Adrenal gland (tissue), 12 donors: ENCODE measurements around the gene QSOX1. TPM values are rescaled to one million over a fixed set of nuclear protein-coding genes. Genes with fewer than 3 reads are reported as not detected.

Source experiments
- DNase-seq, 7 donors: peaks; one replicate each; pipeline ENCODE4 v3.0.0-alpha.2; 2019 to 2020
- H3K27ac ChIP-seq, 5 donors: fragments of 200-600 bp; sonication (generic) in 4 of 5; 1 replicate in 3 of 5; 2 replicates in 2 of 5; pipeline versions ENCODE4 v1.5.1 to v1.8.0; 2016 to 2020; ENCODE audit warnings: mild to moderate bottlenecking in 1 of 5
- H3K27me3 ChIP-seq: fragments of 200-600 bp; 2 replicates; pipeline ENCODE4 v1.8.0; 2021
- H3K36me3 ChIP-seq, 2 donors: fragments of 200-600 bp; replicated peaks in 1 of 2; 1 replicate in 1 of 2; 2 replicates in 1 of 2; pipeline versions ENCODE4 v1.5.1 to v1.8.0; 2018 to 2022
- H3K4me1 ChIP-seq, 2 donors: fragments of 200-600 bp; replicated peaks in 1 of 2; 1 replicate in 1 of 2; 2 replicates in 1 of 2; pipeline versions ENCODE4 v1.5.1 to v1.8.0; 2018 to 2021
- H3K4me3 ChIP-seq, 4 donors: fragments of 200-600 bp; sonication (generic) in 3 of 4; one replicate each; pipeline ENCODE4 v1.5.1; 2016 to 2018
- H3K9me3 ChIP-seq, 3 donors: fragments of 200-600 bp; sonication (generic) in 1 of 3; replicated peaks in 1 of 3; 1 replicate in 2 of 3; 2 replicates in 1 of 3; pipeline versions ENCODE4 v1.5.1 to v1.8.0; 2016 to 2021
- CTCF ChIP-seq, 6 experiments: fragments of 450-650 bp in 4 of 6; fragments of 200-600 bp in 2 of 6; sonication (generic) in 1 of 6; IDR thresholded peaks; 1 replicate in 5 of 6; 2 replicates in 1 of 6; pipeline versions ENCODE4 v1.5.1 to v1.8.0; 2016 to 2021; ENCODE audit warnings: antibody characterized with exemption in 6 of 6, mild to moderate bottlenecking in 2 of 6, moderate library complexity in 1 of 6
- POLR2A ChIP-seq, 2 donors: fragments of 450-650 bp; IDR thresholded peaks; one replicate each; pipeline ENCODE4 v1.6.1; 2017; ENCODE audit warnings: antibody characterized with exemption in 2 of 2, mild to moderate bottlenecking in 2 of 2, moderate library complexity in 1 of 2
- WGBS, 4 donors: extraction: QIAGEN DNeasy Blood & Tissue Kit in 2 of 4; methylation state at CpG; one replicate each; pipeline versions ENCODE4 v1.1.5 to v1.1.7; 2013 to 2017; 5-methylcytosine and 5-hydroxymethylcytosine counted together
- intact Hi-C, 2 donors: fragments of 100-400 bp; cut with DNase I; formaldehyde crosslinking; loops; one replicate each; pipeline versions ENCODE4 v1.14.1 to v1.15.0; 2022 to 2023
- polyA plus RNA-seq, 3 donors: library from polyadenylated mRNA; stranded (reverse); fragments of 200-250 nt in 2 of 3; fragments of 350-450 nt in 1 of 3; fragmentation: Illumina TruSeq in 1 of 3; extraction: RNeasy Lipid Tissue Mini Kit (QIAGEN cat#74804) in 1 of 3; gene quantifications; one replicate each; pipeline ENCODE4 v1.2.3, GENCODE V29; 2013 to 2014
- total RNA-seq, 9 donors: library from RNA; depleted of rRNA in 4 of 9; stranded (reverse); fragments of >200 nt in 4 of 9; fragments of 120-200 nt in 1 of 9; fragmentation: NEBNext Ultra II Directional in 1 of 9; extraction: Animal tissue kit (Norgen Biotek cat#: 25700) in 1 of 9; gene quantifications; one replicate each; pipeline versions ENCODE4 v1.1.0 to v1.2.4, GENCODE V29; 2013 to 2023
- donor health status: healthy with polysubstance abuse.
- donor health status: Bipolar disorder and iron deficiency.
- donor health status: DM: yes; HTN: yes; CAD: no.
- donor health status: DM: no; HTN: no; CAD: no.
- donor health status: DM: no; HTN: no; CAD: no.
- donor health status: DM: yes; HTN: yes; CAD: no.

The QSOX1 gene
- total and polyA plus RNA-seq, 12 donors: 33.7 to 234 (median 129) TPM

- no peaks in the 10 kb centered on the region for H3K9me3 ChIP-seq
- peaks cover 21 to 43% of the 10 kb centered on the region in 2 donors for H3K4me1 ChIP-seq
- H3K27ac ChIP-seq: no peak overlapping the region
- TF ChIP-seq CTCF (IDR thresholded peaks at IDR 0.05) (no peak), POLR2A (IDR thresholded peaks at IDR 0.05) (no peak)
- intact Hi-C loops: no loop called here
- 3 to 6% (median 3%) methylated on average over 14 of the region's 14 CpGs for WGBS, 4 donors
- no peak overlapping the region for H3K4me3 ChIP-seq
- peaks cover 90% of the 10 kb centered on the region for H3K27me3 ChIP-seq
- DNase-seq: no peak
- H3K36me3 ChIP-seq: no peaks in the 10 kb centered on the region
These were observed 77.3 kb downstream of the QSOX1 start for GRCh38 chr1:180231936-180232335.

- Histone ChIP-seq H3K4me3 (no peak overlapping the region), H3K4me1 (peaks cover 21 to 43% of the 10 kb centered on the region in 2 donors), H3K27ac (no peak overlapping the region), H3K9me3 (no peaks in the 10 kb centered on the region), H3K27me3 (peaks cover 90% of the 10 kb centered on the region), H3K36me3 (no peaks in the 10 kb centered on the region)
- no peak for DNase-seq
- WGBS, 4 donors: 11 to 12% (median 12%) methylated on average over 7 to 11 of the region's 11 CpGs
- intact Hi-C loops: no loop called here
- TF ChIP-seq POLR2A (IDR thresholded peaks at IDR 0.05) (no peak), CTCF (IDR thresholded peaks at IDR 0.05) (no peak)
These were observed 77.9 kb downstream of the QSOX1 start for GRCh38 chr1:180232521-180233043.

- Histone ChIP-seq H3K4me1 (peaks cover 21 to 43% of the 10 kb centered on the region in 2 donors), H3K9me3 (no peaks in the 10 kb centered on the region), H3K36me3 (no peaks in the 10 kb centered on the region), H3K27me3 (peaks cover 90% of the 10 kb centered on the region), H3K27ac (no peak overlapping the region), H3K4me3 (no peak overlapping the region)
- no peak for DNase-seq
- WGBS, 4 donors: 4 to 9% (median 5%) methylated on average over 33 to 71 of the region's 71 CpGs
- TF ChIP-seq POLR2A (IDR thresholded peaks at IDR 0.05) (no peak), CTCF (IDR thresholded peaks at IDR 0.05) (no peak)
- intact Hi-C loops: no loop called here
These were observed 78.7 kb downstream of the QSOX1 start for GRCh38 chr1:180233191-180234011.

GRCh38 chr1:180234369-180235076 is 79.9 kb downstream of the QSOX1 start:
- peaks cover 15 to 36% of the 10 kb centered on the region in 2 donors for H3K4me1 ChIP-seq
- peaks cover 91% of the 10 kb centered on the region for H3K27me3 ChIP-seq
- no peak for DNase-seq

More at GRCh38 chr1:180234369-180235076, 79.9 kb downstream of the QSOX1 start:
- intact Hi-C loops: no loop called here
- H3K9me3 ChIP-seq: no peaks in the 10 kb centered on the region
- H3K4me3 ChIP-seq: no peak overlapping the region
- H3K36me3 ChIP-seq: no peaks in the 10 kb centered on the region
- WGBS, 4 donors: 4 to 7% (median 5%) methylated on average over 20 to 51 of the region's 51 CpGs
- TF ChIP-seq CTCF (IDR thresholded peaks at IDR 0.05) (no peak), POLR2A (IDR thresholded peaks at IDR 0.05) (no peak)
- no peak overlapping the region for H3K27ac ChIP-seq
